HCT116 (cell line): ENCODE measurements around the gene FNBP1L. TPM values are rescaled to one million over a fixed set of nuclear protein-coding genes. Genes with fewer than 3 reads are reported as not detected.

ENCODE experiments used
- ATAC-seq: fragments of 200-7000 bp; cut with Tn5 transposase; 2 replicates; pipeline ENCODE4 v1.9.1; 2020; ENCODE audit warnings: mild to moderate bottlenecking, moderate library complexity
- BruUV-seq: library from RNA; stranded (reverse); fragments of 400-500 nt; replicated peaks from 2 replicates; lab custom pipeline; 2021; lab: Mats Ljungman, UMichigan
- CTCF ChIA-PET: fragments of 300-600 bp; sonication (Branson Sonifier 250); formaldehyde crosslinking; loops from one replicate; lab custom pipeline; 2021; ENCODE audit warnings: antibody characterized with exemption; lab: Charles Lee
- POLR2A ChIA-PET: fragments of 300-600, 350-600 bp; sonication (Branson Sonifier 250); formaldehyde crosslinking; loops from one replicate; lab custom pipeline; 2021; ENCODE audit warnings: antibody characterized with exemption; lab: Charles Lee
- RAD21 ChIA-PET, 2 experiments: fragments of 300-600 bp; sonication (Branson Sonifier 250); formaldehyde crosslinking; loops; one replicate each; lab custom pipeline; 2023; ENCODE audit warnings: low total read pairs in 2 of 2; ENCODE audit not compliant: uncharacterized antibody in 2 of 2, unreplicated experiment in 2 of 2, low non-redundant PET in 1 of 2; lab: Charles Lee
- DNase-seq: peaks from one replicate; pipeline ENCODE4 v3.0.0-alpha.2; 2010; ENCODE audit warnings: low read depth, low spot score
- H2AFZ ChIP-seq: fragments of 200-600 bp; shearing (Covaris generic), sonication (generic); 2 replicates; pipeline ENCODE4 v1.6.1; 2017; ENCODE audit warnings: low read depth, mixed run types, mixed read lengths, antibody characterized with exemption, low read length; ENCODE audit not compliant: poor library complexity, severe bottlenecking
- H3K27ac ChIP-seq: 2 replicates; pipeline ENCODE4 v1.5.1; 2012; ENCODE audit warnings: low read depth, low read length
- H3K27me3 ChIP-seq: fragments of 200-600 bp; sonication (generic); 2 replicates; pipeline ENCODE4 v1.6.1; 2016; ENCODE audit warnings: mixed run types, low read length, mixed read lengths; ENCODE audit not compliant: insufficient read depth
- H3K36me3 ChIP-seq, 2 experiments: fragments of 200-500 bp in 1 of 2; fragments of 200-600 bp in 1 of 2; sonication (Bioruptor generic) in 1 of 2; sonication (generic) in 1 of 2; 2 replicates each; pipeline versions ENCODE4 v1.5.1 to v1.6.1; 2014 to 2016; ENCODE audit warnings: low read length in 2 of 2, inconsistent platforms in 1 of 2, mixed read lengths in 1 of 2, mixed run types in 1 of 2; ENCODE audit not compliant: insufficient read depth in 2 of 2, control insufficient read depth in 1 of 2
- H3K4me1 ChIP-seq, 2 experiments: fragments of 200-600 bp in 1 of 2; sonication (generic) in 1 of 2; 2 replicates each; pipeline versions ENCODE4 v1.5.1 to v1.6.1; 2012 to 2017; ENCODE audit warnings: low read length in 2 of 2, inconsistent platforms in 1 of 2, mild to moderate bottlenecking in 1 of 2, mixed read lengths in 1 of 2, mixed run types in 1 of 2, moderate library complexity in 1 of 2; ENCODE audit not compliant: insufficient read depth in 2 of 2, control insufficient read depth in 1 of 2
- H3K4me2 ChIP-seq: fragments of 200-600 bp; sonication (generic); 2 replicates; pipeline ENCODE4 v1.6.1; 2017; ENCODE audit warnings: mixed run types, low read length, mixed read lengths
- H3K4me3 ChIP-seq, 2 experiments: fragments of 200-600 bp in 1 of 2; sonication (generic) in 1 of 2; replicated peaks in 1 of 2; 2 replicates each; pipeline ENCODE4 v1.5.1; 2011 to 2016; ENCODE audit warnings: low read length in 2 of 2, control low read depth in 1 of 2, low read depth in 1 of 2, mild to moderate bottlenecking in 1 of 2, mixed read lengths in 1 of 2, mixed run types in 1 of 2
- H3K79me2 ChIP-seq: fragments of 200-600 bp; sonication (generic); 2 replicates; pipeline ENCODE4 v1.6.1; 2017; ENCODE audit warnings: mild to moderate bottlenecking, mixed run types, low read length, moderate library complexity, mixed read lengths; ENCODE audit not compliant: insufficient read depth
- H3K9ac ChIP-seq: fragments of 200-600 bp; sonication (generic); 2 replicates; pipeline ENCODE4 v1.6.1; 2016; ENCODE audit warnings: low read length, mixed read lengths
- H3K9me2 ChIP-seq: fragments of 200-600 bp; sonication (generic), shearing (Covaris generic); 2 replicates; pipeline ENCODE4 v1.6.1; 2017; ENCODE audit warnings: mixed run types, mild to moderate bottlenecking, moderate library complexity; ENCODE audit not compliant: insufficient read depth
- H3K9me3 ChIP-seq, 2 experiments: fragments of 200-500 bp in 1 of 2; fragments of 200-600 bp in 1 of 2; sonication (Bioruptor generic) in 1 of 2; sonication (generic) in 1 of 2; 2 replicates each; pipeline ENCODE4 v1.6.1; 2014 to 2017; ENCODE audit warnings: low read length in 2 of 2, mixed read lengths in 2 of 2, inconsistent platforms in 1 of 2, low read depth in 1 of 2, mild to moderate bottlenecking in 1 of 2, mixed run types in 1 of 2, moderate library complexity in 1 of 2; ENCODE audit not compliant: control insufficient read depth in 1 of 2, insufficient read depth in 1 of 2
- H4K20me1 ChIP-seq: fragments of 200-600 bp; sonication (generic), shearing (Covaris generic); 2 replicates; pipeline ENCODE4 v1.6.1; 2017; ENCODE audit warnings: mixed run types, mild to moderate bottlenecking, moderate library complexity; ENCODE audit not compliant: insufficient read depth
- ATF3 ChIP-seq: IDR thresholded peaks from 2 replicates; pipeline ENCODE4 v1.6.1; 2012
- CBX3 ChIP-seq: IDR thresholded peaks from 2 replicates; pipeline ENCODE4 v1.6.1; 2012; ENCODE audit warnings: low read depth
- CEBPB ChIP-seq: IDR thresholded peaks from 2 replicates; pipeline ENCODE4 v1.6.1; 2012; ENCODE audit warnings: low read depth
- CTCF ChIP-seq, 3 experiments: fragments of 200-600 bp in 1 of 3; sonication (generic) in 1 of 3; IDR thresholded peaks in 2 of 3; conservative IDR thresholded peaks in 1 of 3; 2 replicates each; pipeline ENCODE4 v1.5.1; 2012 to 2017; ENCODE audit warnings: low read depth in 2 of 3, low read length in 2 of 3, antibody characterized with exemption in 1 of 3, borderline replicate concordance in 1 of 3, control low read depth in 1 of 3, mild to moderate bottlenecking in 1 of 3, mixed read lengths in 1 of 3, mixed run types in 1 of 3, moderate library complexity in 1 of 3; ENCODE audit not compliant: insufficient read depth in 1 of 3
- ELF1 ChIP-seq: IDR thresholded peaks from 2 replicates; pipeline ENCODE4 v1.6.1; 2012; ENCODE audit warnings: low read depth, borderline replicate concordance
- EZH2 ChIP-seq: fragments of 200-600 bp; sonication (generic); IDR thresholded peaks from 2 replicates; pipeline ENCODE4 v1.6.1; 2017; ENCODE audit warnings: antibody characterized with exemption, mixed run types
- FOSL1 ChIP-seq: IDR thresholded peaks from 2 replicates; pipeline ENCODE4 v1.6.1; 2012; ENCODE audit warnings: low read depth
- JUND ChIP-seq: IDR thresholded peaks from 2 replicates; pipeline ENCODE4 v1.6.1; 2012
- MAX ChIP-seq: IDR thresholded peaks from 2 replicates; pipeline ENCODE4 v1.6.1; 2012
- POLR2AphosphoS5 ChIP-seq: IDR thresholded peaks from 2 replicates; pipeline ENCODE4 v1.6.1; 2011; ENCODE audit warnings: mild to moderate bottlenecking, low read depth, low read length, moderate library complexity
- RAD21 ChIP-seq: IDR thresholded peaks from 2 replicates; pipeline ENCODE4 v1.6.1; 2012; ENCODE audit warnings: low read depth, mild to moderate bottlenecking
- REST ChIP-seq: IDR thresholded peaks from 2 replicates; pipeline ENCODE4 v1.6.1; 2012; ENCODE audit warnings: low read depth
- SIN3A ChIP-seq: IDR thresholded peaks from 2 replicates; pipeline ENCODE4 v1.6.1; 2012; ENCODE audit warnings: low read depth
- SP1 ChIP-seq: IDR thresholded peaks from 2 replicates; pipeline ENCODE4 v1.6.1; 2012; ENCODE audit warnings: low read depth
- SRF ChIP-seq: IDR thresholded peaks from 2 replicates; pipeline ENCODE4 v1.6.1; 2012; ENCODE audit warnings: low read depth
- ZBTB33 ChIP-seq: IDR thresholded peaks from 2 replicates; pipeline ENCODE4 v1.6.1; 2011; ENCODE audit warnings: mild to moderate bottlenecking, low read length, moderate library complexity; ENCODE audit not compliant: insufficient replicate concordance; ENCODE audit errors: extremely low read depth
- ZFX ChIP-seq: fragments of 450-650 bp; IDR thresholded peaks from 2 replicates; pipeline ENCODE4 v1.6.1; 2017
- intact Hi-C: fragments of 100-400 bp; cut with micrococcal nuclease; formaldehyde crosslinking; loops from 2 replicates; pipeline ENCODE4 v1.10.0; 2022
- total RNA-seq: library from RNA; stranded (reverse); gene quantifications from one replicate; pipeline ENCODE4 v1.2.1, GENCODE V29; 2021; ENCODE audit not compliant: unreplicated experiment

The FNBP1L gene
- total RNA-seq, 1 experiment from 2014 or later, result 26.1 TPM

- Histone ChIP-seq H2AFZ (no peak overlapping the region), H3K9me2 (no peaks in the 10 kb centered on the region), H3K36me3 (no peaks in the 10 kb centered on the region), H3K27ac (no peak overlapping the region), H3K4me2 (no peak overlapping the region), H3K79me2 (peaks cover 30% of the 10 kb centered on the region), H3K9me3 (no peaks in the 10 kb centered on the region), H4K20me1 (no peaks in the 10 kb centered on the region), H3K27me3 (no peaks in the 10 kb centered on the region), H3K4me3 (no peak overlapping the region), H3K9ac (no peak overlapping the region), H3K4me1 (no peaks in the 10 kb centered on the region)
- no peak for ATAC-seq
- intact Hi-C loops, result no loop called here
- BruUV-seq, result no TSS peak
- ChIA-PET POLR2A (no interaction called here), CTCF (no interaction called here), RAD21 (interaction anchor here in 1 of 2 experiments (0.6 kb wide), 1 partner anchor 348 kb away, joined by 3 read pairs; no protein-coding TSS in a partner anchor)
- TF ChIP-seq RAD21 (no peak), FOSL1 (no peak), CBX3 (no peak), POLR2AphosphoS5 (no peak), CTCF (IDR thresholded peaks at IDR 0.05 in 2 of 3, conservative IDR thresholded peaks at IDR 0.05 in 1 of 3; ENCODE audit: borderline replicate concordance in 1 of 3, insufficient read depth in 1 of 3, low read depth in 2 of 3, low read length in 2 of 3) (no peak), JUND (no peak), ZFX (no peak), ATF3 (no peak), ELF1 (no peak), SIN3A (no peak), ZBTB33 (no peak), SP1 (no peak), REST (no peak), MAX (no peak), CEBPB (no peak), SRF (no peak), EZH2 (no peak)
- no peak for DNase-seq
Observed at GRCh38 chr1:93496520-93496919, 48.6 kb downstream of the FNBP1L start.
